ENCODE data around the gene OR8H3. TPM values are rescaled to one million over a fixed set of nuclear protein-coding genes. Genes with fewer than 3 reads are reported as not detected.

OR8H3 gene
- total and polyA plus RNA-seq, 10 of the 15 experiments (the other 5 are each of a cell fraction or from before 2014, with no cell fraction given), result not detected

DNA sequence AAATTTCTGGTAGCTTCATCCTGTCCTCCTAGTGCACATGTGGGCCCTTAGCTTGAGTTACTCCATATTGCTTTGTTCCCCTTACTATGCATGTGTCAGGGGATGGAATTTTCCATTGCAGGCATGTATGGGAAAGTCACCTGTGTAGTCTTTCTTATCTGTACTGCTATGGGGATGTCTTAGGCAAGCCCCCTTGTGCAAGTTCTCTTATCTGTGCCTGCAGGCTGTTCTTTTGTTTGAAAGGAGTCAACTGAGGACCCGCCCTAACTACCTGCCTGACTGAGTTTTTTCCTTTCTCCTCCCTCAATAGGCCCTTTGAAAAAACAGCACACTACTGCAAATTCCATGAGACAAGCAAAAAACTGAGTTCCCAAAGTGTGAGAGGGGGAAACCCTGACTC is 29.2 kb downstream of the OR8H3 start:
- H3K4me1 ChIP-seq (ENCODE audit: control insufficient read depth, insufficient read depth, low read length), result no peaks in the 10 kb centered on the region
- SMC1A ChIA-PET (ENCODE audit: uncharacterized antibody, unreplicated experiment), result no interaction called here
- BruUV-seq (replicated peaks), result no TSS peak
- H3K9me3 ChIP-seq (replicated peaks; ENCODE audit: control insufficient read depth, insufficient read depth, low read length), result no peaks in the 10 kb centered on the region
- ATAC-seq (no peak), DNase-seq (ENCODE audit: low read depth, low spot score) (no peak), FAIRE-seq (no peak)
- H3K9ac ChIP-seq (ENCODE audit: control insufficient read depth, insufficient read depth, low read length), result no peak overlapping the region
- TF ChIP-seq, protein P1, sequence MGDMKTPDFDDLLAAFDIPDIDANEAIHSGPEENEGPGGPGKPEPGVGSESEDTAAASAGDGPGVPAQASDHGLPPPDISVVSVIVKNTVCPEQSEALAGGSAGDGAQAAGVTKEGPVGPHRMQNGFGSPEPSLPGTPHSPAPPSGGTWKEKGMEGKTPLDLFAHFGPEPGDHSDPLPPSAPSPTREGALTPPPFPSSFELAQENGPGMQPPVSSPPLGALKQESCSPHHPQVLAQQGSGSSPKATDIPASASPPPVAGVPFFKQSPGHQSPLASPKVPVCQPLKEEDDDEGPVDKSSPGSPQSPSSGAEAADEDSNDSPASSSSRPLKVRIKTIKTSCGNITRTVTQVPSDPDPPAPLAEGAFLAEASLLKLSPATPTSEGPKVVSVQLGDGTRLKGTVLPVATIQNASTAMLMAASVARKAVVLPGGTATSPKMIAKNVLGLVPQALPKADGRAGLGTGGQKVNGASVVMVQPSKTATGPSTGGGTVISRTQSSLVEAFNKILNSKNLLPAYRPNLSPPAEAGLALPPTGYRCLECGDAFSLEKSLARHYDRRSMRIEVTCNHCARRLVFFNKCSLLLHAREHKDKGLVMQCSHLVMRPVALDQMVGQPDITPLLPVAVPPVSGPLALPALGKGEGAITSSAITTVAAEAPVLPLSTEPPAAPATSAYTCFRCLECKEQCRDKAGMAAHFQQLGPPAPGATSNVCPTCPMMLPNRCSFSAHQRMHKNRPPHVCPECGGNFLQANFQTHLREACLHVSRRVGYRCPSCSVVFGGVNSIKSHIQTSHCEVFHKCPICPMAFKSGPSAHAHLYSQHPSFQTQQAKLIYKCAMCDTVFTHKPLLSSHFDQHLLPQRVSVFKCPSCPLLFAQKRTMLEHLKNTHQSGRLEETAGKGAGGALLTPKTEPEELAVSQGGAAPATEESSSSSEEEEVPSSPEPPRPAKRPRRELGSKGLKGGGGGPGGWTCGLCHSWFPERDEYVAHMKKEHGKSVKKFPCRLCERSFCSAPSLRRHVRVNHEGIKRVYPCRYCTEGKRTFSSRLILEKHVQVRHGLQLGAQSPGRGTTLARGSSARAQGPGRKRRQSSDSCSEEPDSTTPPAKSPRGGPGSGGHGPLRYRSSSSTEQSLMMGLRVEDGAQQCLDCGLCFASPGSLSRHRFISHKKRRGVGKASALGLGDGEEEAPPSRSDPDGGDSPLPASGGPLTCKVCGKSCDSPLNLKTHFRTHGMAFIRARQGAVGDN (IDR thresholded peaks at IDR 0.05), result no peak
- TF ChIP-seq LARP7 (IDR thresholded peaks at IDR 0.05) (no peak), NFIC (IDR thresholded peaks at IDR 0.05; ENCODE audit: low read depth, low read length) (no peak), FOXM1 (IDR thresholded peaks at IDR 0.05; ENCODE audit: low read depth, low read length) (no peak), FOS (IDR thresholded peaks at IDR 0.05; ENCODE audit: borderline replicate concordance, extremely low read depth, insufficient read length) (no peak), SP1 (IDR thresholded peaks at IDR 0.05; ENCODE audit: low read depth, low read length) (no peak)
- RAD21 ChIA-PET (ENCODE audit: unreplicated experiment), result no interaction called here
- 0% methylated on average over 1 of the region's 1 CpG for WGBS (ENCODE audit: insufficient coverage, insufficient replicate concordance, low lambda C conversion rate, missing lambda C conversion rate)
- H3K79me2 ChIP-seq (ENCODE audit: control insufficient read depth, insufficient read depth, low read length), result no peaks in the 10 kb centered on the region
- POLR2A ChIA-PET, result no interaction called here
- CTCF ChIA-PET, result interaction anchor here (0.6 kb wide), 1 partner anchor 19 kb away, joined by 3 read pairs; no protein-coding TSS in a partner anchor
- intact Hi-C loops (cut with micrococcal nuclease; ENCODE audit: unreplicated experiment) (no loop called here), in situ Hi-C loops (cut with MboI) (no loop called here)
- no peak overlapping the region for H2AFZ ChIP-seq (ENCODE audit: control insufficient read depth, low read depth, low read length)
- H3K36me3 ChIP-seq (ENCODE audit: control insufficient read depth in 2 of 2, insufficient read depth in 2 of 2, low read length in 1 of 2), result no peaks in the 10 kb centered on the region
- H3K4me3 ChIP-seq, result no peak overlapping the region
- no peak overlapping the region for H3K4me2 ChIP-seq (ENCODE audit: control insufficient read depth, insufficient read depth)
- no peaks in the 10 kb centered on the region for H3K27me3 ChIP-seq (replicated peaks in 1 of 2; ENCODE audit: control insufficient read depth in 2 of 2, insufficient read depth in 2 of 2, low read length in 1 of 2)
- H3K27ac ChIP-seq (ENCODE audit: control insufficient read depth, insufficient read depth), result no peak overlapping the region
- no peaks in the 10 kb centered on the region for H4K20me1 ChIP-seq (ENCODE audit: control insufficient read depth, insufficient read depth)

All from GM12878 (cell line).